Measurements from ENCODE around the gene B9D1.

DNA sequence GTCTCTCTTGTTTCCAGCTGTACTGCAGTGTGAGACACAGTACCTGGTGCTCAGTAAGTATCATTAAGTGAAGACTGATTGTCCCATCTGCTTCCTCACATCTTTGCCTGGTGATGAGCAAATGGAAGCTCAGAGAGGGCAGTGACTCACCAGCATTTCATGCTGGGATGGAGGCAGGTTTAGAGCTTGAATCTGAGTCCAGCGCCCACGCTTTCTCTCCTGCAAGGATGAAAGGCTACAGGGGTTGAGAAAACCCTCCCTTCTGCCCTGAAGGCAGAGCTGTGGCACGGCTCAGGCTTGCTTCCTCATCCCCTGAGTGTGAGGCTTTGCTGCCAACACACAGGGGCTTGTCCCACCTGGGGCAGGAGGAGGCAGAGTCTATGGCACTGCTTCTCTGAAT lies 47.0 kb upstream of the B9D1 start:
- TF ChIP-seq, protein P1, sequence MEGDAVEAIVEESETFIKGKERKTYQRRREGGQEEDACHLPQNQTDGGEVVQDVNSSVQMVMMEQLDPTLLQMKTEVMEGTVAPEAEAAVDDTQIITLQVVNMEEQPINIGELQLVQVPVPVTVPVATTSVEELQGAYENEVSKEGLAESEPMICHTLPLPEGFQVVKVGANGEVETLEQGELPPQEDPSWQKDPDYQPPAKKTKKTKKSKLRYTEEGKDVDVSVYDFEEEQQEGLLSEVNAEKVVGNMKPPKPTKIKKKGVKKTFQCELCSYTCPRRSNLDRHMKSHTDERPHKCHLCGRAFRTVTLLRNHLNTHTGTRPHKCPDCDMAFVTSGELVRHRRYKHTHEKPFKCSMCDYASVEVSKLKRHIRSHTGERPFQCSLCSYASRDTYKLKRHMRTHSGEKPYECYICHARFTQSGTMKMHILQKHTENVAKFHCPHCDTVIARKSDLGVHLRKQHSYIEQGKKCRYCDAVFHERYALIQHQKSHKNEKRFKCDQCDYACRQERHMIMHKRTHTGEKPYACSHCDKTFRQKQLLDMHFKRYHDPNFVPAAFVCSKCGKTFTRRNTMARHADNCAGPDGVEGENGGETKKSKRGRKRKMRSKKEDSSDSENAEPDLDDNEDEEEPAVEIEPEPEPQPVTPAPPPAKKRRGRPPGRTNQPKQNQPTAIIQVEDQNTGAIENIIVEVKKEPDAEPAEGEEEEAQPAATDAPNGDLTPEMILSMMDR (IDR thresholded peaks at IDR 0.05), result no peak
- no peak for TF ChIP-seq POLR2A (IDR thresholded peaks at IDR 0.05)

Data from heart left ventricle (tissue), 13 donors.